ENCODE data around the gene SLC2A13.

SLC2A13 gene

GRCh38 chr12:40038619-40039018 is 67.3 kb downstream of the SLC2A13 start:
- no peaks in the 10 kb centered on the region for H3K9me3 ChIP-seq
- no peaks in the 10 kb centered on the region for H3K36me3 ChIP-seq
- H3K4me1 ChIP-seq (ENCODE audit: control insufficient read depth in 1 of 2, insufficient read depth in 1 of 2, low read depth in 1 of 2, low read length in 1 of 2) = no peaks in the 10 kb centered on the region
- no peaks in the 10 kb centered on the region for H3K27me3 ChIP-seq
- no peak overlapping the region for H3K27ac ChIP-seq
- no peak overlapping the region for H3K4me3 ChIP-seq (ENCODE audit: low read depth in 1 of 2, low read length in 1 of 2)
- TF ChIP-seq CTCF (IDR thresholded peaks at IDR 0.05) = no peak

GRCh38 chr12:40034712-40035111 is 71.2 kb downstream of the SLC2A13 start:
- H3K4me1 ChIP-seq (ENCODE audit: control insufficient read depth in 1 of 2, insufficient read depth in 1 of 2, low read depth in 1 of 2, low read length in 1 of 2) = no peaks in the 10 kb centered on the region
- H3K27me3 ChIP-seq = no peaks in the 10 kb centered on the region
- no peak overlapping the region for H3K27ac ChIP-seq
- H3K4me3 ChIP-seq (ENCODE audit: low read depth in 1 of 2, low read length in 1 of 2) = no peak overlapping the region
- no peaks in the 10 kb centered on the region for H3K36me3 ChIP-seq
- no peak for TF ChIP-seq CTCF (IDR thresholded peaks at IDR 0.05)
- H3K9me3 ChIP-seq = no peaks in the 10 kb centered on the region

GRCh38 chr12:40034156-40034555 is 71.7 kb downstream of the SLC2A13 start:
- Histone ChIP-seq H3K27ac (no peak overlapping the region), H3K4me1 (ENCODE audit: control insufficient read depth in 1 of 2, insufficient read depth in 1 of 2, low read depth in 1 of 2, low read length in 1 of 2) (no peaks in the 10 kb centered on the region), H3K27me3 (no peaks in the 10 kb centered on the region), H3K36me3 (no peaks in the 10 kb centered on the region), H3K4me3 (ENCODE audit: low read depth in 1 of 2, low read length in 1 of 2) (no peak overlapping the region), H3K9me3 (no peaks in the 10 kb centered on the region)
- TF ChIP-seq CTCF (IDR thresholded peaks at IDR 0.05) = no peak

GRCh38 chr12:40033242-40033630 is 72.6 kb downstream of the SLC2A13 start:
- TF ChIP-seq CTCF (IDR thresholded peaks at IDR 0.05) = no peak
- H3K36me3 ChIP-seq = no peaks in the 10 kb centered on the region
- no peaks in the 10 kb centered on the region for H3K9me3 ChIP-seq
- H3K4me1 ChIP-seq (ENCODE audit: control insufficient read depth in 1 of 2, insufficient read depth in 1 of 2, low read depth in 1 of 2, low read length in 1 of 2) = no peaks in the 10 kb centered on the region
- H3K27me3 ChIP-seq = no peaks in the 10 kb centered on the region
- H3K4me3 ChIP-seq (ENCODE audit: low read depth in 1 of 2, low read length in 1 of 2) = no peak overlapping the region
- no peak overlapping the region for H3K27ac ChIP-seq

GRCh38 chr12:40032433-40033241 is 73.2 kb downstream of the SLC2A13 start:
- TF ChIP-seq CTCF (IDR thresholded peaks at IDR 0.05) = no peak
- Histone ChIP-seq H3K36me3 (no peaks in the 10 kb centered on the region), H3K4me3 (ENCODE audit: low read depth in 1 of 2, low read length in 1 of 2) (no peak overlapping the region), H3K27me3 (no peaks in the 10 kb centered on the region), H3K27ac (no peak overlapping the region), H3K9me3 (no peaks in the 10 kb centered on the region), H3K4me1 (ENCODE audit: control insufficient read depth in 1 of 2, insufficient read depth in 1 of 2, low read depth in 1 of 2, low read length in 1 of 2) (no peaks in the 10 kb centered on the region)
